ENCODE results near the gene AREG.
"Not testable (repeated sequence)": the region's sequence is repeated elsewhere in the genome, so short reads cannot be mapped to it uniquely, and the experiment has no call there.

The AREG gene

DNA sequence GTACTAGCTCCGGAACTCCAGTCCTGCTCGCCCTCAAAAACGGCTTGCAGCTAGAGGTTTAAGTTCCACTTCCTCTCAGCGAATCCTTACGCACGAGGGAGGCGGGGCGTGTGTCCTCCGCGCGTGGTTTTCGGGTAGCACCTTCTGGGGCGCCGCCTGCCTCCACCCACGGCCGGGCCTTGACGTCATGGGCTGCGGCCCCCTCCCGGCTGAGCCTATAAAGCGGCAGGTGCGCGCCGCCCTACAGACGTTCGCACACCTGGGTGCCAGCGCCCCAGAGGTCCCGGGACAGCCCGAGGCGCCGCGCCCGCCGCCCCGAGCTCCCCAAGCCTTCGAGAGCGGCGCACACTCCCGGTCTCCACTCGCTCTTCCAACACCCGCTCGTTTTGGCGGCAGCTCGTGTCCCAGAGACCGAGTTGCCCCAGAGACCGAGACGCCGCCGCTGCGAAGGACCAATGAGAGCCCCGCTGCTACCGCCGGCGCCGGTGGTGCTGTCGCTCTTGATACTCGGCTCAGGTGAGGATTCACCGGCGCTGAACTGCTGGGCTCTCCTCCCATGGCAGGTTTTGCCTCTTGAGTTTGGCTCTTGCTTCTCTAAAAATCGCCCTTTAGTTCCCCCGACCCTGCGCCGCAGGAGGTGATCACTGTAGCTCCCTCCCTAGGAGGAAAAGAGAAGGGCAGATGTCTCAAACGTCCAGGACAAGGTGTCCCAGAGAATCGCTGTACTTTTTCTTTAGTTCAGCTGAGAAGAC lies at the start of gene AREG:
AREG (plus strand) TSS at position 246 of the 752 bp plus-strand sequence; CDS start at position 456, 210 bp downstream.
- DNase-seq (ENCODE audit: low read depth), result peak; percentile 84

GRCh38 chr4:74395633-74396032 lies 49.3 kb upstream of the AREG start:
- DNase-seq (ENCODE audit: low read depth), result no peak

GRCh38 chr4:74397748-74398426 lies 47.0 kb upstream of the AREG start:
- no peak for DNase-seq (ENCODE audit: low read depth)

DNA sequence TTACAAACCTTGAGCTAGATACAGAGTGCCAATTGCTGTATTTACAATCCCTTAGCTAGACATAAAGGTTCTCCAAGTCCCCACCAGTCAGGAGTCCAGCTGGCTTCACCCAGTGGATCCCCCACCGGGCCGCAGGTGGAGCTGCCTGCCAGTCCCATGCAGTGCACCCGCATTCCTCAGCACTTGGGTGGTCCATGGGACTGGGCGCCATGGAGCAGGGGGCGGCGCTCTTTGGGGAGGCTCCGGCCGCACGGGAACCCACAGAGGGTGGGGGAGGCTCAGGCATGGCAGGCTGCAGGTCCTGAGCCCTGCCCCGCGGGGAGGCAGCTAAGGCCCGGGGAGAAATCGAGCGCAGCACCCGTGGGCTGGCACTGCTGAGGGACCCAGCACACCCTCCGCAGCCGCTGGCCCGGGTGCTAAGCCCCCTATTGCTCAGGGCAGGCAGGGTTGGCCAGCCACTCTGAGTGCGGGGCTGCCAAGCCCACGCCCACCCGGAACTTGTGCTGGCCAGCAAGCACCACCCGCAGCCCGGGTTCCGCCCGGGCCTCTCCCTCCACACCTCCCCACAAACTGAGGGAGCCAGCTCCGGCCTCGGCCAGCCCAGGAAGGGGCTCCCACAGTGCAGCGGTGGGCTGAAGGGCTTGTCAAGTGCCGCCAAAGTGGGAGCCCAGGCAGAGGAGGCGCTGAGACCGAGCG lies 45.9 kb upstream of the AREG start:
- DNase-seq (ENCODE audit: low read depth), result not testable (repeated sequence)

- no peak for DNase-seq (ENCODE audit: low read depth)
Observed at GRCh38 chr4:74400395-74400794, 44.5 kb upstream of the AREG start.

GRCh38 chr4:74402692-74403456 lies 42.1 kb upstream of the AREG start:
- DNase-seq (ENCODE audit: low read depth), result no peak

DNA sequence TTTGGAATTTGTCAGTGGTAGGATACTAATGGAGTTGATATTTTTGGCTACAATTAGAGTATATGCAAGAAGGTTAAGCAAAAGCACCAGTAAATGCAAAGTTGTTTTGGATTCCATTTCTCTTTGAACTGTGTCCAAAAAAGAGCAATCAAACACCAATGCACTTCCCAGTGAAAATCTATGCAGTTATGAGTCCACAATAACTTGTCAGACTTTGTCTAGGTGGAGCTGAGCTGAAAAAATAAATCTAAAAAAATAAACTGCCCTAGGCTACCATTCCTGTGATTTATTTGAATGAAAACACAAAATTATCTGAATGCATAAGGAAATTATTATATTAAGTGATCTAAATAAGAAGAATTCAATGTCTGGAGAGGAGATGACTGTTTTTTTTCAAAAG lies 37.0 kb upstream of the AREG start:
- no peak for DNase-seq (ENCODE audit: low read depth)

DNA sequence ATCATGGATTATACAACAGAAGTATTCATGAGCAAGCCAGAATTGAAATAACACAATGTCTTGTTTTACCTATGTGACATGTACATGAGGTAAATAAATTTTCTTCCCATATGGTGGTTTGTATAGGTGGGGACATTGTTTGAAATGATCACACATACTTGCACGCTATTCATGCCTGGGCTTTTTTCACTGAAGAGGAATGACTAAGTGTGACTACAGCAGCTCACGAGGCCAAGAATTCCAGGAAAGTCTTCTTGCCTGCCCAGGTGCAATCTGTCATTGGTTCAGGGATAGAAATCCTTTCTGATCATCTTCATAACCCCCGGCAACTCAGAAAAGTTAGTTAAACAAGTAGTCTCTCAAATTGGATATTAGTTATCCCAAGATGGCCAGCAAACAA lies 36.3 kb upstream of the AREG start:
- no peak for DNase-seq (ENCODE audit: low read depth)

DNA sequence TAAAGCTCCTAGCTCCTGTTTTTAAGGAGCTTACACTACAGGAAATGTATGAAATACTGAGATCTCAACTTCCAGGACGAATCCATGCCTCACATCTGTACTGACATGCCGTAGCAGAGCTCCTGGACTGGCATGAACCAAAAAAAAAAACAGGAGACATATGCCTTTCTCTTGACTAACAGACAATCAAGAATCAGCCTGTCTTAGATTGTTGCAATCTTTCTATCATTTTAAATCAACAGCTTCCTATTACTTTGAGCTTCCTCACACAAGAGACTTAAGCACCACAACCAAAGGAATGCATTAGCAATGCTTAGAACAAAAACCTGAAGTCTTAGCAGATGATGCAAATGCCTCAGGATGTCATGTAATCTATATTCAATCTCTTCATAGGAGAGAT lies 34.7 kb upstream of the AREG start:
- no peak for DNase-seq (ENCODE audit: low read depth)

DNA sequence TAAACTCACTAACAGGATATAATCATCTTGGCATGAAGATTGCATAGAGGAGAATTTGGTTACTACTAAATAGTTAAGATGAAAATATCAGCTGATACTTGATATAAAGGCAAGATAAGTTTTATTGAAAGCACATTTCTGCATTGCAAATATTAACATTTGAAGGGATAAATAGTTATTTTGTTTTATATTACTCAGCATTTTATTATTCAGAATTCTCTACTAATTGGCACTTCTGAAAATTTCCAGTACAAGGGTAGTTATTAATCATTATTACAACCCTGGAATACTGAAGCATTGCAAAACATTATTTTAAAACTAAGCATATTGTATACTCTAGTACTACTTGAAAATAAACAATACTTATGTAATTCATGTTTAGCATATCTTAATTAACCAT lies 32.7 kb upstream of the AREG start:
- DNase-seq (ENCODE audit: low read depth), result no peak

DNA sequence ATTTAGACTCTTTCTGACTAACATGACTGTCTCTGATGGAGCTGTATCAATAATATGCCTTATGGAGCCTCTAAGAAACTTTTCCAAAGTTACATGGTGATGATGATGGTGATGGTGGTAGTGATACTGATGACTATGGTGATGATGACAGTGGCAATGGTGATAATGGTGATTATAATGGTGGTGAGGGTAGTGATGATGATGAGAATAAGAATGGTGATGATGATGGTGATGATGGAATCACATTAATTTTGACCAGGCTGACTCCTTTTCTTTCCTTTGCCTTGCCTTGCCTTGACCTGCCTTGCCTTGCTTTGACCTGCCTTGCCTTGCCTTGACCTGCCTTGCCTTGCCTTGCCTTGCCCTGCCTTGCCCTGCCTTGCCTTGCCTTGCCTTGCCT lies 31.7 kb upstream of the AREG start:
- no peak for DNase-seq (ENCODE audit: low read depth)

- no peak for DNase-seq (ENCODE audit: low read depth)
Observed at GRCh38 chr4:74414149-74414809, 30.7 kb upstream of the AREG start.

DNA sequence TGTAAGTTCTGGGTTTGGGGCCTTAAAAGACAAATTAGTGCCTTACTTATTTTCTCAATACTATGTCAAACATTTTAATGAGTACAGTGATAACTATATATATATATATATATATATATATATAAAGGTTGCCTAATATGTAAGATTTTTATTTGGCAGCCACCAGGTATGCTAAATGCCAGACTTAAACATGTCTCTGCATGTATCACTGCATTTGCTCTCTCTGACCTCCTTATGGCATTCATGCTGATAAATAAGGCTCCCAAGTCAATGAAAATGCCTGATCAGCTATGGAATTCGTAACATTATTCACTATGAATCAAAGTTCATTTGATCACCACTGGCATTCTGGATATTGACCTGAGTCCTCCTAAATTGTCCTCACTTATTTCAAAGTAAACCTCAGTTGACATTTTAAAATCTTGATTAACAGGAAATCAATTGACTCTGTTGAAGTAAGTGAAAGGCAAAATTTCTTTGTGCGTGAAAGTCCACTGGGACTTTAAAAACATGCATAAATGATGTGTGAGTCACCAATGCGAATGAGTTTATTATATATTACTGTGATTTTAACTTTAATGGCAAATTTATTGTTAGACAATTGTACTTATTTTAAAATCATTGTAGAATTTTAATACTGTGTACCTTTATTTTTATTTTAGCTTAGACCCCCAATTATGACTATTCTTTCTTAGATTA lies 29.2 kb upstream of the AREG start:
- no peak for DNase-seq (ENCODE audit: low read depth)

DNA sequence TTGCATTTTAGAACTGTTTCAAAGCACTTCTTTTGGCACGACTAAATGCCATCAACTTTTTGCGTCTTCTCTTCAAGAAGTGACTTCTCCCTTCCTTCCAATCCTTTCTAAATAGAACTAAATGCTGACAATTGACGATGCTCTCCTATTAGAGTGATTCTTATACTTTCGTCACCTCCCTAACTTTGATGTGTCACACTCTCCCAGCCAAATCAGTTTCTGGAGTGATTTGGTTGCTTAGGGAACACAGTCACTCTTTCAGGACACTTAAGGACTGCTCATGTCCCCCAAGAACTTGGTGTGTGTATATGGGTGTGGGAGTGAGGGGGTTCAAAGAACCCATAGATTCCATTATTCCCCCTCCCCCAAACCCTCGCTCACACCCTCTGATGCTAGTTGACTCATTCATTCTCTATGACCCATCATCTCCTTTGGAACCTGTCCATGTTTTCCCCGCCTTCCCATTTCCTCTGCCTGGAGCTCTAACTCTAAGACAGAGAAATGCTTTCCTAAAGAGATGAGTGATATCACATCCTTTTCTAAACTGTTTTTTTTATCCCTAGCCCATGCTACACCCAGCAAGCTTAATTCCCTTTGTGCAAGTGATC lies 26.8 kb upstream of the AREG start:
- DNase-seq (ENCODE audit: low read depth), result no peak

DNA sequence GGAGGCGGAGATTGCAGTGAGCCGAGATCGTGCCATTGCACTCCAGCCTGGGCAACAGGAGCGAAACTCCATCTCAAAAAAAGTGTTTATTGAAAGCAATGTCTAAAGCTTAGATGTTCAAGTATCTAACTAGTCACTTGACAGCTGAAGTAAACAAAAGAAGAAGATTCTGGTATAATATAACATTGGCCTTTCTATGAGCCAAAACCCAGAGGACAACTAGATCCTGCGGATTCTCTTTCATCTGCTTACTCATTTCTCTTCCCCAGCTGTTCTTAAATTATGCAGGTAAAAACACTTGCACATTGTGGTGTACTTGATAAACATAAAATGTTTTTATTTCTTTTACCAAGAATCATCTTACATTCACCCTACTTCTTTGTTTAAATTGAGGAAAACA lies 24.1 kb upstream of the AREG start:
- no peak for DNase-seq (ENCODE audit: low read depth)

GRCh38 chr4:74423104-74423503 lies 21.8 kb upstream of the AREG start:
- no peak for DNase-seq (ENCODE audit: low read depth)

- no peak for DNase-seq (ENCODE audit: low read depth)
Observed at GRCh38 chr4:74424111-74424510, 20.8 kb upstream of the AREG start.

- no peak for DNase-seq (ENCODE audit: low read depth)
Observed at GRCh38 chr4:74426101-74426500, 18.8 kb upstream of the AREG start.

DNA sequence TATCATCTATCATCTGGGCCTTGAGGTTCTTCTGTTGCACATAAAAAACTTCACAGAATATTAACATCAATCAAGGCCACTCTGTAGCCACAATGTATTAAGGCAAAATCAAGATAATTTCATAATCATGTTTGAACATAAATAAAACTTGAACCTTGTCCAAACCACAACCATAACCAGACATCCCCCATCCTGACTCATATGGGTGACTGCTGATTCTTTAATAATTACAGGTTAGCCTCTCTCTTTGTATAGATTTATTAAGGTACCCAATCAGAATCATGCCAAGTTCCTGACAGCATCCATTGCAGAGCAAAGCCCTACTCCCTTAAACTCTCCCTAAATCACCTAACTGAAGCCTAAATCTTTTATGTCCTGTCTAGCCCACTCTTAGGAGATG lies 16.7 kb upstream of the AREG start:
- no peak for DNase-seq (ENCODE audit: low read depth)

DNA sequence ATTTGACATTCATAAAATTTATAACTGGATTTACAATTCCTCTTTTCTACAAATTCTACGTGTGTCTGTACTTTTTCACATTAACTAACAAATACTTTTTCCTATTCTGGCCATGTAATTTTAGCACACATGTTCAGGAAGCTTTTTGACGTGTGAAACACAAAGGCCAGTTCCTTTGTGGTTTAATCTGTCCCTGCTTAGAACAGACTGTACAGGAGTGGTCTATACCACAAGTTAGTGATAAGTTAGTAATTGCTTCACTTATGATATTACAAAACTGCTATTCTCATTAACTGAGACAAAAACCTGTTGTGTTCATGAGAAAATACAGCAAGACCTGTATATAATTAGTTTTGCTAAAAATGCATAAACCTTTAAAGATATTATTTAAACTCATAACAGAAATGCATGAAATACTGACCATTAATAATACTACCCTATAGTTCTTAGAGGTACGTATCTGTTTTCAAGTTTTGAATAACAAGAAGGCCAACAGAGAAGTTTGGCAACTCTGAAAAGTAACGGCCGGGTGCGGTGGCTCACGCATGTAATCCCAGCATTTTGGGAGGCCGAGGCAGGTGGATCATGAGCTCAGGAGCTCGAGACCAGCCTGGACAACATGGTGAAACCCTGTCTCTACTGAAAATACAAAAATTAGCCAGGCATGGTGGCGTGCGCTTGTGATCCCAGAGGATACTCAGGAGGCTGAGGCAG lies 13.7 kb upstream of the AREG start:
- no peak for DNase-seq (ENCODE audit: low read depth)
